NCI-H524 treated with DMSO at 0.1 percent for 48 hours (cell line): ENCODE measurements around the gene MOCOS.

Experiments
- DNase-seq: peaks from one replicate; lab custom pipeline; 2025; lab: John Stamatoyannopoulos, UW

The MOCOS gene

DNA sequence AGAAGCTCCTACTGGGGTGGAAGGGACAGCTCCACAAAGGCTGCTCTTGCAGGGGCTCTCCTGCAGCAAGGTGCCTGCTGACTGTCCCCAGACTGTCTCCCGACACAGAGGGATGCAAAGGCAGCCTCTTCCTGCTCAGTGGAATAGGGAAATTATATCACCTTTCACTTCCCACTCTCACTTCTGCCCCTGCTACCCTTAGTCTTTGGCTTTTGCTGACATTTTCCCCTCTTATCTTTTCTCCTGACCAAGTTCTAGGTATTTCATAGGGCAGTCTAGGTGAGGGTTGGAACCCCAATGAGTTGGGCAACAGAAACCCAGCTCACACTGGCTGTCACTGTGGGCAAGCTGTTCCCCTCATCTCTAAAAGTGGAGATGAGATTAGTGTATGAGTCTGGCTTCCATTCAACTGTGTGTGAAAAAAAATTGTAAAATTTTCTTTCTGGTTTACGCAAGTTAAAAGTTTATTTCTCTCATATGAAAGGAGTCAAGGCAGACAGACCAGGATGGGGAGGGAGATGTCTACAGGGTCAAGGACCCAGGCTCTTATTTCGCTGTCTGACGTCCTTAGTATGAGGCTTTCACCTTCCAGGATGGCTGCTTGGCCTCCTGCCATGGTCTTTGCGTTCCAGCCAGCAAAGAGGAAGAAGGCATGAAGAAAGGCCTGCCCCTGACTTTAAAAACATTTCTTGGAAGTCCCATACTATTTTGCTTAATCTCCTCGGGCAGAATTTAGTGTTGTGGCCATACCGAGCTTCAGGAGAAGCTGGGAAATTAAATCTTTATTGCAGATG is 7.5 kb upstream of the MOCOS start:
- DNase-seq = no peak

DNA sequence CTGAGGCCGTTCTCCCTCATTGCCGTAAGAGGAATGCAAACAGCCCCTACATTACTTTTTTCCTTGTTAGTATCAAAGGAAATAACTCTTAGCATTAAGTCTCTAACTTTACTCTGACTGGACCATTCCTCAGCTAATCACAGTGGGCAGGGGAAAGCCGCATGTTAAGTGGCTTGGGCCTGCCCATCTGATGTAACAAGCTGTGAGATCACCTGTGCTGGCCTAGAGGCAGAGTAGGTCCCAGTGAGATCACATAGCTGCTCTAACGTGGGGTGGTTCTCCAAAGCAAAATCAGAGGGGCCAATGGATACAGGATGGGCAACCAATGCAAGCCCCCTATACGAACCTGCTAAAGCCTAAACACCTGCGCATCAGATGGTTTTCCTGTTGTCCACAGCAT is 5.9 kb upstream of the MOCOS start:
- DNase-seq = no peak

DNA sequence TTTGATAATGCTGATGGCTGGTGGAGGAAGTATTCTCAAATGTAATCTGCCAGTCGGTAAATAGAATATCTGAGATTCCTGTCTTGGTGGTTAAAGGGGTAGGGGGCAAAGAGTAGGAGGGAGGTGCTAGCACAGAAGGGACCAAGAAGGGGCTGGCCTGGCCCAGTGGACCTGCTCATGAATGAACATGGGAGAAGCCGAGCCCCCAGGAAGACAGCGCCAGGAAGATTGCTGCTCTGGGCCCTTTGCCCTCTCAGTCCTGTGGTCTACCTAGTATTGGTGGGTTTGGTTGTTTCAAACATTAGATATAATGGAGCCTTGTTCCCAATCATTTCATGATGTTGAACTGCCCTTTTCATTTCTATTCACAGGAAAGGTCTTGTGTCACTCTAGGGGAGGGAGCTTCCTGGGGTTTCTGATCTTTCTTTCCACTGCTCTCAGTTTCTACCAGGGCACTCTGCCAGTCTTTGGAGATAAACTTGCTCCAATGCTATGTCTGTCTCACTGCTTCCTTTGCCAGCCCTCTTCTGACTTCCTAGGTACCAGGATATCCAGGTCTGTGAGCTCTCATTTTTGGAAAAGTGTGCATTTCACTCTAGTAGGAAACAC is 5.3 kb upstream of the MOCOS start:
- no peak for DNase-seq

DNA sequence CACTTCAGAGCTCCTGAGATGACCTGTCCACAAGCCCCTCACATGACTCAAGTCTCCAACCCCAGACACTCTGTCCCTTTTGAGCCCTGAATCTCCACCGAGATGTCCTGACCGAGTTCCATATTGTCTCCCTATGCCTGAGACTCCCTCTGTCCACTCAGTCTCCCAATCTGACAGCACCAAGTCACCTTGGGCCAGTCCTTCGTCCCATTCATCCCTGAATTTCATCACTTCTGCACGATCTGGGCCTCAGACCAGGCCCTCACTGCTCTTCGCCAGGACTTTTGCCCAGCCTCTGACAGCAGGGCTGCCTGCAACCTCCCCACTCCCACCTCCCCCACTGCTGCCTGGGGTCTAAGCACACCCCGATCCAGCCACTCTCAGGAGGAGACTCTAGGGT is 4.3 kb upstream of the MOCOS start:
- DNase-seq = no peak

DNA sequence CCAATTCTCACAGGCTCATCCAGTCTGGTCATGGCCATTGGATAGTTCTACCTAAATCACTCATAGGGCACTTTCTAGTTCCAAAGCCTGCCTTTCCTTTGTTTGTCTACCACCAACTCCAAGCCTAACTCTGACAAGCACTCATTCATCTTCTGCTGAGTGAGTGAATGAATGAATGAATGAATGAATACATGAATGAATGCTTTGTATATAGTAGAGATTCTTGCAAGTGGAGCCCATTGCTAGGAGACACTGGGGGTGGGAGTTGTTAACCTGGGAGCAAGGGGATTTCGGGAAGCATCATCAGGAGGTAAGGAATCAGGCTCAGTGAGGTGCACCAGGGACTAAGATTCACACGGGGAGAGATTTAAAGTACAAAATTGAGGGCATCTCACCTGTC is 3.3 kb upstream of the MOCOS start:
- DNase-seq = no peak

DNA sequence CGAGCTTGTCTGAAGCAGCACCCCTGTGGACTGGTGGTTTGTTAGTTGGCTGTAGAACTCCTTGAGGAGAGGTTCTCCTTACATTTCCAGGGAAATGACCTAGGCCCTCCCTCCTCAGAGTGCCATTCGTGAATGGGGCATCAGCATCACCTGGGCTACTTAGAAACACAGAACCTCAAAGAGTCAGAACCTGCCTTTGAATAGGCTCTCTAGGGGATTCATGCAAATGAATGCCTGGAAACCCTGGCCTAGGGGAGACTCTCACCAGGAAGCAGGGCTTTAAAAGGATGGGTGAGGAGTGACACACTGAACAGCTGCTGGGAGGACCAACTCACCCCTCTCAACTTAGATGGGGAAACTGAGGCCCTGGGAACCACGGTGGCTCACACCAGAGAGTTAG is 2.1 kb upstream of the MOCOS start:
- no peak for DNase-seq

DNA sequence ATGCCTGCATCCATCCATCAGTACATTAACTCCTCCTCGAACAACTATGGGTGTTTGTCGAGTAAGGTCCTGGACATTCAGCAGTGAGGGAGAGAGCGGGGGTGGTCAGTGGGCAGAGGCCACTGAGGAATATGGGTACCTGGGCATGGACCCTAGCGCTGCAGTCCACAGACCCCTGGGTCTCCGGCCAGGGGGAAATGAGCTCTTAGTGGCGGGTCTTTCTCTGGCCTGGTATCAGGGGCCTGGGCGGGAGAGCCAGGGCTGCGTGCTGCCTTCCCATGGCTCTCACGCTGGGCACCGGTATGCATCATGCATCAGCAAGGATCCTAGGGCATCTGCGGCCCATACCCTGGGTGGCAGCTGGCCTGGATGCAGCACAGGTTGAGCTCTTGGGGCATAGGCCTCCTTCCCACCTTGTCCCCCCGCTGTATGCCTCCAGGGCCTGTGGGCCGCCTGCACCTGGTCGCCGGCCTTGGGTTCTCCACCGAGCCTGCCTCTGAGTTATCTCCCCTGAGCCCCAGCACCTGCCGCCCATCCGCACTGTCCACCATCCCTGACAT is 1.3 kb upstream of the MOCOS start:
- no peak for DNase-seq

DNA sequence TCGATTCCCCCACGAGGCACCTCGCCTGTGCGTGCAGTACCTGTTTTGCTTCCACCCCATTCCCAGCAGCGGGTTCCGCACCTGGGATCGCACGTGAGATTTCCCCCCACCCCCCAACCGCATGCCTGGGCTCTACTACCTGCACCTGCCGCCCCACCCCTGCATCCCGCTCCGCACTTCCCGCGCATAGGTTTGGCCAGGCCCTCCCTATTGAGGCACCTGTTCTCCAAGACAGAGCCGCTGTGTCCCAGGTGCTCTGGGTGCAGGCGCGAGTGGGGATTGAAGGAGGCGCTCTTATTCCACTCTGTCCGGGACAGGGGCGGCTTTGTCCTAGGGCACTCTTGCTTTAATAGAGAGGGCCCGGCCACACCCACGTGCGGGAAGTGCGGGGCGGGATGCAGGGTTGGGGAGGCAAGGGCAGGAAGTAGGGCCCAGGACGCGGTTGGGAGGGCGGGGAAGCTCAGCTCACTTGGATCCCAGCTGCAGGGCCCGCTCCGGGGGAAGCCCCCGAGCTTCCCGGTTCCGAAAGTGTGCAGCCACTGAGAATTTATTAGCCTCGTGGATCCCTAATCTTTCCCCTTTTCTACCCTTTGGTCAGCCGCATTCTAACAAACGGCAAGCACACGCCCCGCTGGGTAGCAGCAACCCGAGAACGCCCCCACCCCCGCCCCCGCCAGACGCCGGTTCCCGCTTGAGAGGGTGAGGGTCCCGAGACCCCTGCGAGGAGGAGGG is 670 bp upstream of the MOCOS start:
- DNase-seq = no peak

DNA sequence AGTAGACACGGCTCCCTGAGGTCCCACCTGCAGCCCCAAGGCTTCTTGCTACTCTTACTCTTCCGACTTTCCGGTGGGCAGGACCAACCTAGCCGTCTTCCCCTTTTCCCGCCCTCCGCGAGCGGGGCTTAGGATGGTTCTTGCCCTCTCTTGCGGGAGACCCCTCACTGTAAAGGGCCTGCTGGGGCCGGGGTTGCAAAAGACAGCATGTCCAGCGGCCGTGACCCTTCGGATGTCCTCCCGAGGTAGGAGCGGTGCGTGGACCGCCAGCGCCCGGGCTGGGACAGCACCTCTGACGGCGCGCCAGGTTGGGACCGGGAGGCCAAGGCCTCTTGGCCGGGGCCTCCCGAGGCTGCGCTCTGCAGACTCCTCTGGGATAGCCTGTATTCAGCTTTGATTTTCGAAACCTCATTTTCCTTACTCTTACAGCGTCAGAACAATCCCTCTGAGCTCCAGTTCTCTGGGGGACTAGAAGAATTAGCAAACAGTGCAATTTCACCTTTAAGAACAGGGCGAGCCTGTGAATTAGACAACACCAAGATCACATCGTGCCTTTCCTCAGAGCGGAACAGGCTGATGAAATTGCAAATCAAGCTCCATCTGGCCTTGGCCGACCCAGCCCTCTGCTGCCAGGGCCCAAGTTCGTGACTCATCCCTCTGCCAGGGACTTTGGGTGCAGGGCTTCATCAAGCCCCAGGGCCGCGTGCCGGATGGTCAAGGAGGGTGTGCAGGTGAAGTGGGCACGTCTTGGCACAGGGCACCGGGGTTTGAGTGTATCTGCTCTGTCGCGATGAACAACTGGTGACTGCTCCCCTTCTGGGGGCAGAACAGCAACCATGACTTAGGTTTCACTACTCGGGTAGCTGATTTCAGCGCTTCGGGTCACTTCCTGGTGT is 777 bp downstream of the MOCOS start:
- DNase-seq = no peak

DNA sequence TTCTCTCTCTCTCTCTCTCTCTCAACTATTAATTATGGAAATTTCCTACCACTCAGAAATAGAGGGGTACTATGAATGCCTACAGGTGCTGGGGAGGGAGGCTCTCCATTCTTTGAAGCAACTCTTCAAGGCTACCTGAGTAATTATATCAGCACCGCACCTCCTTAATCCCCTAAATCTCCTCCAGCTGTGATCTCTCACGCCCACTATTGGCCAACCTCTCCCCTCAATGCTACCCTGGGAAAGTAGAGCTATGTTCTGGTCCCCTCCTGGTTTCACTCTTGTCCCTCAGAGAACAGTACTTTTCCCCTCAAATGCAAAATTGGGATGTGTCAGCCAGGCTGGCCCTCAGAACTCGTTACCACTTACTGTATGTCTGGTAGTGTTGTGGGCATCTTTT is 1.6 kb downstream of the MOCOS start:
- DNase-seq = no peak

DNA sequence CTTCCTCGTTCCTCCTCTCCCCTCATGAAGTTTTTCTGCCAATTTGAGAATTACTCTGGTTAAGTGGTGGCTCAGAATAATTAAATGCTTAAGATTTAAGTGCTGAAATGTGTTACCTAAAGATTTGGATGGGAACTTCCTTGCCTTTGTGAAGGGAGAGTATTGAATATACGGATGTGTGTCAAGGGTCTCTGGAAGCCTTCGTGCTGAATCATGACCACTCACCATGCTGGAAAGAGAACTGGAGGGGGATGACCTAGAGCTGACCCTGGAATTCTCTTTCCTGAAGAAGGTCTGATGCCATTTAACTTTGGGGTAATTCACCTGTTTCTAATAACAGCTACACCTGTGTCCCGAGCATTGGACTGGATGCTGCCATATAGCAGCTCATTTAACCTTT is 2.2 kb downstream of the MOCOS start:
- no peak for DNase-seq

DNA sequence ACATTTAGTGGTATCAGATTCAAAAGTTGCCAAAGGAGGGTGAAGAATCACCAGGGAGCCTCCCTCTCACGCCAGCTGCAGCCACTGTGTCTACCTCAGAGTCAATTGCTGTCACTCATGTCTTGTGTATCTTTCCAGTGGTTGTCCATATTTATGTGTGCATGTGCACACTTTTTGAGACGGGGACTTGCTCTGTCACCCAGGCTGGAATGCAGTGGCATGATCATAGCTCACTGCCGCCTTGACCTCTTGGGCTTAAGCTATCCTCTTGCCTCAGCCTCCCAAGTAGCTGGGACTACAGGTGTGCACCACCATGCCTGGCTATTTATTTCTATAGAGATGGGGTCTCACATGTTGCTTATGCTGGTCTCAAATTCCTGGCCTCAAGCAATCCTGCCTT is 4.0 kb downstream of the MOCOS start:
- DNase-seq = no peak

DNA sequence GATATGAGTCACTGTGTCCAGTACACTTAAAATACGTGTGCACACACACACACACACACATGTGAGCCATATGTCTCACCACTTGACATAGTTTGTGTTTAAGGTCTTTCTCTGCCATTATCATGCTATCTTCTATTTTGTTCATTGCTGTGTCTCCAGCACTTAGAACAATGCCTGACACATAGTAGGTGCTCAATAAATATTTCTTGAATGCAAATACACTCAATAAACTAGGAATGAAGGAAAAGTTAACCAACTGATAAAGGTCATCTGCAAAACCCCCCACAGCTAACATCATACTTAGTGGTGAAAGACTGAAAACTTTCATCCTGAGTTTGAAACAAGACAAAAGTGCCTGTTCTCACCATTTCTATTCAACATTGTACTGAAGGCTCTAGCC is 4.4 kb downstream of the MOCOS start:
- DNase-seq = no peak

DNA sequence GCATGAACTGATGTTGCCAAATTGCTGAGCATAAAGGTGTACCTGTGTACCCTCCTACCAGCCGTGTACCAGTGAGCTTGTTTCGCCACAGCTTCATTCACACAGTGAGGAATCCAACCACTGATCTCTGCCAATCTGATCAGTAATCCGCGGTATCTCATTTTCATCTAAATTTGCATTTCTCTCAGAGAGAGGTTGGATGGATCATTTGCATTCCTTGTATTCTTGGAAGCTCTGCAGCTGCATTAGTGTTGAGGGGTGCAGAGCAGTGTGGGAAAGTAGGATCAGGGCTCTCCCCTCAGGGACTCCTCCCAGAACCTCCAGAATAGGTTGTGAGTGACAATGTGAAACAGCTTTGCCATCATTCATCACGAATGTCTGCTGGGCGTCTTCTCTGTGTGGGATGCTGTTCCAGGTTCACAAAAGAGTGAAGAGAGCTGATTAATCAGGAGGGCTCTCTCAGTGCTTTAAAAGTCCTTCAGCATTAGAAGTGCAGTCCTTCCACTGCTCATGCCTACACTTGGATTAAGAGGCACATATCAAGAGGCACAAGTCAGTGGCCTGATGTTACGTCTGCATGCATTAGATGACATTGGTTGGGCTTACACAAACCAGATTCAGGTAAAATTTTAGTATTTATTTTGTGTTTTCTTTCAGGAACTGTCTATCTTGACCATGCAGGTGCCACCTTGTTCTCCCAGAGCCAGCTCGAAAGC is 7.5 kb downstream of the MOCOS start:
- no peak for DNase-seq

DNA sequence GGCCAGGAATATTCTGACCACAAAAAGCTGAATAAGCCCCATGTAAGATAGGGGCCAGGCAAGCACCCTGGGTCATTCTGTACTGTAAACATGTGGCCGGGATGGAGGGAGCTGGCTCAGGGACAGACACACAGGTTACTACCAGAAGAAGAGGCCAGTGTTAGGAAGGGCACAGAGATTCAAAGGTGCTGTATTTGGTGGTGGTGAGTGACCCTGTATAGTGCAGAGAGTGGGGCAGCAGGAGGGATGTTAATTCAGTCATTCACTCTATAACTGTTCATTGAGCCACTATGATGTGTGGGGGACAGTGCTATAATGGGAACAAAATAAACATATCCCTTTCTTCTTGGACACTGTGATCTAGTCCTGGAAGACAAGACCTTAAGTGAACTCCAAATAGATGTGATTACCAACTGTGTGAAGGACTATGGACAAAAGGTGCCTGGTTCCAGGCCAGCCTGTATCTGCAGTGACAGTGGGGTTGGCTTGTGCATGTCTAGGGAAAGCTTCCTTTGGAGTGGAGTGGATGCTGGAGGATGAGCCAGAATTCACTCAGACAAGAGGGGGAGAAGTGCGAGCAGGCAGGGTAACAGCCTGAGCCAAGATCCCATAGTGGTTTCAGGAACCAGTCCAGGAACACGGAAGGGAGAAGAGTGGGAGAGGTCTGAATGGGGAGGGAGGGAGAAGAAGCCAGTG is 8.3 kb downstream of the MOCOS start:
- no peak for DNase-seq

DNA sequence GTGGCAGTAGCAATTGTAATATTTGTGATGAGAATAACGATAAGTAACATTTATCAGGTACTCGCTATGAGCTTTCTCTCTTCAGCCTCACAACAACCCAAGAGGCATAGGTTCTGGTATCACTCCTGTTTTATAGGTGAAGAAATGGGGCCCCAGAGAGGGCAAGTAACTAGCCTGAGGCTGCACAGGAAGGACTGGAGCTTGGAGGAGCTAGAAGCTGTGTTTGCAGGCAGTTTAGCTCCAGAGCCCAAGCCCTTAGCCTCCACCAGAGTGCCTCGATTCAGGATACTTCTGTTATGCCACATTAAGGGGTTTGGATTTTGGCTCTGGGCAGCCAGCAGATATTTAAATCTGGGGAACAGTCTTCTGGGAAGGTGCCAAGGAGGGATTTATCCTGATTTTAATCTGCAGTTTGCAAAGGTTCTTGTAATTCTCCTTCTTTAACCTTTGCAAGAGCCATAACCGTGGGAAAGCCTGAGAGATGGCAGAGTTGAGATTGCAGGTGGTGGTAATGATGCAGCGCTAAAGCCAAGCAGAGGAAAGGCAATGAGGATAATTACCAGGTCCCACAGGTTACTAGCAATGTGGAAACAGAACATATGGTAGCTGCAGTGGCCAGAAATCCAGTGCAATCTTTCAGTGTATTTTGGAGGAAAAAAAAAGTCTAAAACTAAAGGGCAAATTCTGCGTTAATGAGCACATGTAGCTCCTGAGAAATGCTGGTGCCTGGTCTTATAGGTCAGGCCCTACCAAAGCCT is 9.1 kb downstream of the MOCOS start:
- DNase-seq = no peak

DNA sequence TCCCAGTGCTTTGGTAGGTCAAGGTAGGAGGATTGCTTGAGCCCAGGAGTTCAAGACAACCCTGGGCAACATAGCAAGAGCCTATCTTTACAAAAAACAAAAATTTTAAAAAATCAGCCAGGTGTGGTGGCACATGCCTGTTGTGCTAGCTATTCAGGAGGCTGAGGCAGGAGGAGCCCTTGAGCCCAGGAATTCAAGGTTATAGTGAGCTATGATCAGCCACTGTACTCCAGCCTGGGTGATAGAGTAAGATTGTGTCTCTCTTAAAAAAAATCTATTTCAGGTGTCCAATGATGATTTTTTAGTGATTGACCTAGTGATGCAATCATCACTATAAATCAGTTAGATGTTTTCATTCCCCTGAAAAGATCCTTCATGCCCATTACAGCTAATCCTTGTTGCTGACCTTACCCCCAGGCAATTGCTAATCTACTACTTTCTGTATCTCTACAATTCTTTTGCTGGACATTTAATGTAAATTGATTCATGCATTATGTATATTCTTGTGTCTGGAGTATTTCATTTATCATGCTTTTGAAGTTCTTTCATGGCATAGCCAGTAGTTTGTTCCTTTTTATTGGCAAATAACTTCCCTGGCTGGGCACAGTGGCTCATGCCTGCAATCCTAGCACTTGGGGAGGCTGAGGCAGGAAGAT is 10.3 kb downstream of the MOCOS start:
- no peak for DNase-seq

DNA sequence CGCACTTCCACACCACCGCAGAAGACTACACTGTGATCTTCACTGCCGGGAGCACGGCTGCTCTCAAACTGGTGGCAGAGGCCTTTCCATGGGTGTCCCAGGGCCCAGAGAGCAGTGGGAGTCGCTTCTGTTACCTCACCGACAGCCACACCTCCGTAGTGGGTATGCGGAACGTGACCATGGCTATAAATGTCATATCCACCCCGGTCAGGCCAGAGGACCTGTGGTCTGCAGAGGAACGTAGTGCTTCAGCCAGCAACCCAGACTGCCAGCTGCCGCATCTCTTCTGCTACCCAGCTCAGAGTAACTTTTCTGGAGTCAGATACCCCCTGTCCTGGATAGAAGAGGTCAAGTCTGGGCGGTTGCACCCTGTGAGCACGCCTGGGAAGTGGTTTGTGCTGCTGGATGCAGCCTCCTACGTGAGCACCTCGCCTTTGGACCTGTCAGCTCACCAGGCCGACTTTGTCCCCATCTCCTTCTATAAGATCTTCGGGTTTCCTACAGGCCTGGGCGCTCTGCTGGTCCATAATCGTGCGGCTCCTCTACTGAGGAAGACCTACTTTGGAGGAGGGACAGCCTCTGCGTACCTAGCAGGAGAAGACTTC is 12.5 kb downstream of the MOCOS start:
- no peak for DNase-seq

DNA sequence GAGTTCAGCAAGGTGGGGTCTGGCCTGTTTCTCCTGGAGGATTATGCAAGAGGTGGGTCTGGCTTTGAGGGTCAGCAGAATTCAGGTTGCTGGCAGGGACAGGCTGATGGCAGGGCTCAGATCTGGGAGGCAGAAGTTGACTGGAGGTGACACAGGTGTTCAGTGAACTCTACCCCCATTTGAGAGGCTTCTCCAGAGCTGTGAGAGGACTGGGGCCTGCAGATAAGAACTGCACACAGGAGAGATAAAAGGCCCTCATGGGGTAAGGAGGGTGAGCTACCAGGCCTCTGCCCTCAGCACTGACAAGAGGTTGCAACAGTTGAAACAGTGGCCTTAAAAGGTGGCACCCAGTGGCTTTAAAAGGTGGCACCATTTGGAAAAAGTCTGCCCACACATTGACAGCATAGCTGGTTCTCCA is 13.1 kb downstream of the MOCOS start:
- DNase-seq = no peak
